GM19035 (cell line): ENCODE results near the gene MRPL19.

Experiments
- ATAC-seq: cut with Tn5 transposase; IDR thresholded peaks from one replicate; pipeline ENCODE4 v1.9.1; 2021; ENCODE audit not compliant: unreplicated experiment

Gene MRPL19

GRCh38 chr2:75646583-75647425 lies at the start of gene MRPL19:
Gene MRPL19 (plus strand): TSS chr2:75646783. CDS start chr2:75646808, 25 bp downstream.
- peak; percentile 97 for ATAC-seq

GRCh38 chr2:75596784-75597183 lies 49.8 kb upstream of the MRPL19 start:
- no peak for ATAC-seq

- ATAC-seq: no peak
These were observed 48.6 kb upstream of the MRPL19 start for GRCh38 chr2:75597949-75598348.

GRCh38 chr2:75598589-75599155 lies 47.9 kb upstream of the MRPL19 start:
- ATAC-seq: no peak

- ATAC-seq: no peak
These were observed 46.0 kb upstream of the MRPL19 start for GRCh38 chr2:75600461-75601011.

- no peak for ATAC-seq
These were observed 43.8 kb upstream of the MRPL19 start for GRCh38 chr2:75602724-75603342.

- ATAC-seq: no peak
These were observed 43.1 kb upstream of the MRPL19 start for GRCh38 chr2:75603477-75603876.

- ATAC-seq: no peak
These were observed 42.1 kb upstream of the MRPL19 start for GRCh38 chr2:75604484-75604883.

GRCh38 chr2:75605770-75606529 lies 40.6 kb upstream of the MRPL19 start:
- no peak for ATAC-seq

- no peak for ATAC-seq
These were observed 39.7 kb upstream of the MRPL19 start for GRCh38 chr2:75606761-75607399.

- ATAC-seq: no peak
These were observed 39.2 kb upstream of the MRPL19 start for GRCh38 chr2:75607400-75607798.

GRCh38 chr2:75607988-75608683 lies 38.4 kb upstream of the MRPL19 start:
- ATAC-seq: no peak

- ATAC-seq: peak; percentile 86
These were observed 37.8 kb upstream of the MRPL19 start for GRCh38 chr2:75608684-75609333.

GRCh38 chr2:75609334-75609689 lies 37.3 kb upstream of the MRPL19 start:
- no peak for ATAC-seq

- ATAC-seq: no peak
These were observed 36.6 kb upstream of the MRPL19 start for GRCh38 chr2:75609937-75610508.

- no peak for ATAC-seq
These were observed 35.9 kb upstream of the MRPL19 start for GRCh38 chr2:75610671-75611070.

GRCh38 chr2:75612108-75612861 lies 34.3 kb upstream of the MRPL19 start:
- ATAC-seq: no peak

GRCh38 chr2:75612862-75613243 lies 33.7 kb upstream of the MRPL19 start:
- no peak for ATAC-seq
